Stimulated activated CD8-positive, alpha-beta memory T cell treated with anti-CD3 and anti-CD28 coated beads, Interleukin-4, amount 100 ng/mL, for 1 hour (primary cell): ENCODE measurements around the gene COMT.
"Not testable (repeated sequence)": the region's sequence is repeated elsewhere in the genome, so short reads cannot be mapped to it uniquely, and the experiment has no call there.

Source experiments
- DNase-seq, 2 donors: peaks; one replicate each; pipeline ENCODE4 v3.0.0-alpha.2; 2020; ENCODE audit warnings: low read depth in 2 of 2, low spot score in 1 of 2

COMT gene

GRCh38 chr22:19928207-19928606 lies 13.4 kb upstream of the COMT start:
- no peak for DNase-seq

GRCh38 chr22:19929586-19930550 lies 11.7 kb upstream of the COMT start:
- DNase-seq: no peak

- no peak for DNase-seq
Observed at GRCh38 chr22:19930551-19931486, 10.8 kb upstream of the COMT start.

- DNase-seq: no peak
Observed at GRCh38 chr22:19931514-19931913, 10.1 kb upstream of the COMT start.

GRCh38 chr22:19932367-19933206 lies 9.0 kb upstream of the COMT start:
- DNase-seq: no peak

GRCh38 chr22:19933341-19934241 lies 8.0 kb upstream of the COMT start:
- DNase-seq: no peak

- DNase-seq: not testable (repeated sequence)
Observed at GRCh38 chr22:19935123-19935718, 6.4 kb upstream of the COMT start.

GRCh38 chr22:19936513-19936912 lies 5.1 kb upstream of the COMT start:
- DNase-seq: no peak

- no peak for DNase-seq
Observed at GRCh38 chr22:19937616-19938473, 3.7 kb upstream of the COMT start.

GRCh38 chr22:19940536-19941364 lies 822 bp upstream of the COMT start:
- DNase-seq: no peak

GRCh38 chr22:19942157-19943081 lies 847 bp downstream of the COMT start:
- no peak for DNase-seq

GRCh38 chr22:19943082-19944026 lies 1.8 kb downstream of the COMT start:
- no peak for DNase-seq

GRCh38 chr22:19948057-19948760 lies 6.6 kb downstream of the COMT start:
- no peak for DNase-seq

- no peak for DNase-seq
Observed at GRCh38 chr22:19951346-19951745, 9.8 kb downstream of the COMT start.
